Measurements from ENCODE around the gene OSBPL2.
A peak's percentile ranks its signal among the peaks of the same experiment; 100 is the strongest.

DNA sequence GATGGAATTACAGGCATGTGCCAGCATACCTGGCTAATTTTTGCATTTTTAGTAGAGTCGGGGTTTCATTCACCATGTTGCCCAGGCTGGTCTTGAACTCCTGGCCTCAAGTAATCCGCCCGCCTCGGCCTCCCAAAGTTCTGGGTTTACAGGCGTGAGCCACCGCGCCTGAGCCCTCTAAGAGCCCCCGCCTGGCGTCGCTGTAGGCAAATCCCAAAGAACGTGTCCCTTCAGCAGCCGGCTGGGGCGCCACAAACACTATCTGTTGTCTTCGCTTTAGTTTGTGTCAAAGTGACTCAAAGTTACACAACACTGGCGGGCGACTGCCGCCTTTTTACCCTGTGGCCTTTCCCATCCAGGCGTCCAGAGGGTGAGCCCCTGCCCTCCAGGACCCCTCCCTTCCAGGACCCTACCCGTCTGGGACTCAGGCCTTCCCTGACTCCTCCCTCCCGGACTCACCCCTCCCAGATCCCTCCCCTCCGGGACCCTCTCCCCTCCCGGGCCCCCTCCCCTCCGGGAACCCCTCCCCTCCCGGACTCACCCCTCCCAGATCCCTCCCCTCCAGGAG, 63.5 kb downstream of the OSBPL2 start:
- TF ChIP-seq NFIC (IDR thresholded peaks at IDR 0.05) (peak; percentile 75), ZNF274 (IDR thresholded peaks at IDR 0.05; ENCODE audit: borderline replicate concordance, low read depth, low read length) (no peak)
- TF ChIP-seq, protein P1, sequence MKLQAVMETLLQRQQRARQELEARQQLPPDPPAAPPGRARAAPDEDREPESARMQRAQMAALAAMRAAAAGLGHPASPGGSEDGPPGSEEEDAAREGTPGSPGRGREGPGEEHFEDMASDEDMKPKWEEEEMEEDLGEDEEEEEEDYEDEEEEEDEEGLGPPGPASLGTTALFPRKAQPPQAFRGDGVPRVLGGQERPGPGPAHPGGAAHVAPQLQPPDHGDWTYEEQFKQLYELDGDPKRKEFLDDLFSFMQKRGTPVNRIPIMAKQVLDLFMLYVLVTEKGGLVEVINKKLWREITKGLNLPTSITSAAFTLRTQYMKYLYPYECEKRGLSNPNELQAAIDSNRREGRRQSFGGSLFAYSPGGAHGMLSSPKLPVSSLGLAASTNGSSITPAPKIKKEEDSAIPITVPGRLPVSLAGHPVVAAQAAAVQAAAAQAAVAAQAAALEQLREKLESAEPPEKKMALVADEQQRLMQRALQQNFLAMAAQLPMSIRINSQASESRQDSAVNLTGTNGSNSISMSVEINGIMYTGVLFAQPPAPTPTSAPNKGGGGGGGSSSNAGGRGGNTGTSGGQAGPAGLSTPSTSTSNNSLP (IDR thresholded peaks at IDR 0.05; ENCODE audit: borderline replicate concordance, low read depth, low read length) = no peak

Data from K562 (cell line).